WTC11 (cell line): ENCODE results near the gene PTPRK.

Experiments
- CREB1 ChIP-seq: sonication (generic); formaldehyde crosslinking; IDR thresholded peaks from 2 replicates; pipeline ENCODE4 v1.8.0; 2023; ENCODE audit warnings: mild to moderate bottlenecking, missing genetic modification reagents
- FOXP1 ChIP-seq: sonication (generic); formaldehyde crosslinking; IDR thresholded peaks from 2 replicates; pipeline ENCODE4 v1.8.0; 2022; ENCODE audit warnings: missing genetic modification reagents, mild to moderate bottlenecking, moderate library complexity, borderline replicate concordance
- IRF2 ChIP-seq: sonication (generic); formaldehyde crosslinking; IDR thresholded peaks from 2 replicates; pipeline ENCODE4 v1.8.0; 2022; ENCODE audit warnings: low read depth, missing genetic modification reagents, borderline replicate concordance
- JUN ChIP-seq: sonication (generic); formaldehyde crosslinking; IDR thresholded peaks from 2 replicates; pipeline ENCODE4 v1.8.0; 2023; ENCODE audit warnings: mild to moderate bottlenecking, missing genetic modification reagents
- SP1 ChIP-seq: sonication (generic); formaldehyde crosslinking; conservative IDR thresholded peaks from 2 replicates; pipeline ENCODE4 v1.8.1; 2022; ENCODE audit warnings: missing genetic modification reagents
- TCF7 ChIP-seq: sonication (generic); formaldehyde crosslinking; IDR thresholded peaks from 2 replicates; pipeline ENCODE4 v1.8.0; 2022; ENCODE audit warnings: mild to moderate bottlenecking, low read depth, missing genetic modification reagents, moderate library complexity
- ZNF121 ChIP-seq: sonication (generic); formaldehyde crosslinking; IDR thresholded peaks from 2 replicates; pipeline ENCODE4 v1.8.0; 2023; ENCODE audit warnings: missing genetic modification reagents
- ZNF138 ChIP-seq: sonication (generic); formaldehyde crosslinking; conservative IDR thresholded peaks from 2 replicates; pipeline ENCODE4 v1.8.1; 2022; ENCODE audit warnings: mild to moderate bottlenecking, moderate library complexity, missing genetic modification reagents
- TF ChIP-seq, protein P1 (sequence below): fragments of 200-600 bp; IDR thresholded peaks from 2 replicates; pipeline ENCODE4 v1.8.0; 2022; ENCODE audit warnings: antibody characterized with exemption
- TF ChIP-seq, protein P2 (sequence below): sonication (generic); formaldehyde crosslinking; IDR thresholded peaks from 2 replicates; pipeline ENCODE4 v1.8.1; 2022; ENCODE audit warnings: low read depth, mild to moderate bottlenecking, moderate library complexity, missing genetic modification reagents, borderline replicate concordance
- TF ChIP-seq, protein P3 (sequence below): fragments of 250-450 bp; sonication (Bioruptor Pico); conservative IDR thresholded peaks from 2 replicates; pipeline ENCODE4 v1.9.0; 2021; ENCODE audit warnings: mild to moderate bottlenecking
- TF ChIP-seq, protein P4 (sequence below): sonication (generic); formaldehyde crosslinking; IDR thresholded peaks from 2 replicates; pipeline ENCODE4 v1.8.0; 2022; ENCODE audit warnings: mild to moderate bottlenecking, missing genetic modification reagents
- TF ChIP-seq, protein P5 (sequence below): sonication (generic); formaldehyde crosslinking; IDR thresholded peaks from 2 replicates; pipeline ENCODE4 v1.8.0; 2022; ENCODE audit warnings: mild to moderate bottlenecking, missing genetic modification reagents
- TF ChIP-seq, protein P6 (sequence below): sonication (generic); formaldehyde crosslinking; IDR thresholded peaks from 2 replicates; pipeline ENCODE4 v1.8.1; 2022; ENCODE audit warnings: low read depth, missing genetic modification reagents, borderline replicate concordance

DNA sequence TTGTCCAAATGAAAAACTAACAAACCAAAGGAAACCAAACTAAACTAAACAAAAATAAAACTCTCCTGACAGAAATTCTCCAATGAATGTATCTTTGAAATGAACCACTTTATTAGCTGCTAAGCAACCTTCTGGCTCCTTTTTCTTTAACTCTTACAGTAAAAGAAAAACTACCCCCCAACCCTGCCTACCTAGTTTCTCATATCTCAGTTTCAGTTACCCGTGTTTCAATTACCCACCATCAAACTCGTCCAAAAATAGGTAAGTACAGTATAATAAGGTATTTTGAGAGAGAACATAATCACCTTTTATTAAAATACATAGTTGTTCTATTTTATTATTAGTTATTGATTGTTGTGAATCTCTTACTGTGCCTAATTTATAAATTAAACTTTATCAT is 442.1 kb downstream of the PTPRK start:
- TF ChIP-seq, protein P1, sequence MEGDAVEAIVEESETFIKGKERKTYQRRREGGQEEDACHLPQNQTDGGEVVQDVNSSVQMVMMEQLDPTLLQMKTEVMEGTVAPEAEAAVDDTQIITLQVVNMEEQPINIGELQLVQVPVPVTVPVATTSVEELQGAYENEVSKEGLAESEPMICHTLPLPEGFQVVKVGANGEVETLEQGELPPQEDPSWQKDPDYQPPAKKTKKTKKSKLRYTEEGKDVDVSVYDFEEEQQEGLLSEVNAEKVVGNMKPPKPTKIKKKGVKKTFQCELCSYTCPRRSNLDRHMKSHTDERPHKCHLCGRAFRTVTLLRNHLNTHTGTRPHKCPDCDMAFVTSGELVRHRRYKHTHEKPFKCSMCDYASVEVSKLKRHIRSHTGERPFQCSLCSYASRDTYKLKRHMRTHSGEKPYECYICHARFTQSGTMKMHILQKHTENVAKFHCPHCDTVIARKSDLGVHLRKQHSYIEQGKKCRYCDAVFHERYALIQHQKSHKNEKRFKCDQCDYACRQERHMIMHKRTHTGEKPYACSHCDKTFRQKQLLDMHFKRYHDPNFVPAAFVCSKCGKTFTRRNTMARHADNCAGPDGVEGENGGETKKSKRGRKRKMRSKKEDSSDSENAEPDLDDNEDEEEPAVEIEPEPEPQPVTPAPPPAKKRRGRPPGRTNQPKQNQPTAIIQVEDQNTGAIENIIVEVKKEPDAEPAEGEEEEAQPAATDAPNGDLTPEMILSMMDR = no peak
- TF ChIP-seq TCF7 (CRISPR knock-in tag) (no peak), CREB1 (CRISPR knock-in tag) (no peak), SP1 (CRISPR knock-in tag) (no peak), FOXP1 (CRISPR knock-in tag) (no peak), IRF2 (no peak), JUN (CRISPR knock-in tag) (no peak), ZNF121 (CRISPR knock-in tag) (no peak), ZNF138 (CRISPR knock-in tag) (no peak)
- TF ChIP-seq, protein P2, sequence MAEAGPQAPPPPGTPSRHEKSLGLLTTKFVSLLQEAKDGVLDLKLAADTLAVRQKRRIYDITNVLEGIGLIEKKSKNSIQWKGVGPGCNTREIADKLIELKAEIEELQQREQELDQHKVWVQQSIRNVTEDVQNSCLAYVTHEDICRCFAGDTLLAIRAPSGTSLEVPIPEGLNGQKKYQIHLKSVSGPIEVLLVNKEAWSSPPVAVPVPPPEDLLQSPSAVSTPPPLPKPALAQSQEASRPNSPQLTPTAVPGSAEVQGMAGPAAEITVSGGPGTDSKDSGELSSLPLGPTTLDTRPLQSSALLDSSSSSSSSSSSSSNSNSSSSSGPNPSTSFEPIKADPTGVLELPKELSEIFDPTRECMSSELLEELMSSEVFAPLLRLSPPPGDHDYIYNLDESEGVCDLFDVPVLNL (CRISPR knock-in tag) = no peak
- TF ChIP-seq, protein P3, sequence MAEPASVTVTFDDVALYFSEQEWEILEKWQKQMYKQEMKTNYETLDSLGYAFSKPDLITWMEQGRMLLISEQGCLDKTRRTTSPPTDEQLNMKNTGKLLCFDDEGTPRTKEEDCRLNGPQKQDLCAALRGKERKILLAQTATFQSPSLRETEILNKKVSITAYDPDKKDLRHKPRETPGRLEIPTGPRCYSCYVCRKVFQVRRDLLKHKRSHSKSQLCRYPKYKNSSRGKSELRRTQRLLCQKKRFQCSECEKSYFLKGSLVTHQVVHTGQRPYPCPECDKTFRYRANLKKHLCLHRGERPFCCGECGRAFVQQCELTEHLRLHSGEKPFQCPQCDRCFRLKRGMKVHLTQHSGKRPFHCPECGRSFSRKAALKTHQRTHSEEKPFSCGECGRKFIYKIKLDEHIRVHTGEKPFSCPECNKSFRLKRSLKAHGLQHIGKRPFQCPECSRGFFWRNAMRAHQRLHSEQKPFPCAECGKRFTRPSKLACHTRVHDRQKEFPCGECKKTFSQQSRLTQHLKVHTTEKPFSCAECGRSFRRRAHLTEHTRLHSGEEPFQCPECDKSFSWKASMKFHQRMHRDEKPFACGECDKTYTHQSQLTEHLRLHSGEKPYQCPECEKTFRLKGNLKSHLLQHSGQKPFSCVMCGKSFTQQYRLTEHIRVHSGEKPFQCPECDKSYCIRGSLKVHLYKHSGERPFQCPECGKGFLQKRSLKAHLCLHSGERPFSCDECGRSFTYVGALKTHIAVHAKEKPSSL (CRISPR knock-in tag) = no peak
- TF ChIP-seq, protein P4, sequence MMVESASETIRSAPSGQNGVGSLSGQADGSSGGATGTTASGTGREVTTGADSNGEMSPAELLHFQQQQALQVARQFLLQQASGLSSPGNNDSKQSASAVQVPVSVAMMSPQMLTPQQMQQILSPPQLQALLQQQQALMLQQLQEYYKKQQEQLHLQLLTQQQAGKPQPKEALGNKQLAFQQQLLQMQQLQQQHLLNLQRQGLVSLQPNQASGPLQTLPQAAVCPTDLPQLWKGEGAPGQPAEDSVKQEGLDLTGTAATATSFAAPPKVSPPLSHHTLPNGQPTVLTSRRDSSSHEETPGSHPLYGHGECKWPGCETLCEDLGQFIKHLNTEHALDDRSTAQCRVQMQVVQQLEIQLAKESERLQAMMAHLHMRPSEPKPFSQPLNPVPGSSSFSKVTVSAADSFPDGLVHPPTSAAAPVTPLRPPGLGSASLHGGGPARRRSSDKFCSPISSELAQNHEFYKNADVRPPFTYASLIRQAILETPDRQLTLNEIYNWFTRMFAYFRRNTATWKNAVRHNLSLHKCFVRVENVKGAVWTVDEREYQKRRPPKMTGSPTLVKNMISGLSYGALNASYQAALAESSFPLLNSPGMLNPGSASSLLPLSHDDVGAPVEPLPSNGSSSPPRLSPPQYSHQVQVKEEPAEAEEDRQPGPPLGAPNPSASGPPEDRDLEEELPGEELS = no peak
- TF ChIP-seq, protein P5, sequence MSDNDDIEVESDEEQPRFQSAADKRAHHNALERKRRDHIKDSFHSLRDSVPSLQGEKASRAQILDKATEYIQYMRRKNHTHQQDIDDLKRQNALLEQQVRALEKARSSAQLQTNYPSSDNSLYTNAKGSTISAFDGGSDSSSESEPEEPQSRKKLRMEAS (CRISPR knock-in tag) = no peak
- TF ChIP-seq, protein P6, sequence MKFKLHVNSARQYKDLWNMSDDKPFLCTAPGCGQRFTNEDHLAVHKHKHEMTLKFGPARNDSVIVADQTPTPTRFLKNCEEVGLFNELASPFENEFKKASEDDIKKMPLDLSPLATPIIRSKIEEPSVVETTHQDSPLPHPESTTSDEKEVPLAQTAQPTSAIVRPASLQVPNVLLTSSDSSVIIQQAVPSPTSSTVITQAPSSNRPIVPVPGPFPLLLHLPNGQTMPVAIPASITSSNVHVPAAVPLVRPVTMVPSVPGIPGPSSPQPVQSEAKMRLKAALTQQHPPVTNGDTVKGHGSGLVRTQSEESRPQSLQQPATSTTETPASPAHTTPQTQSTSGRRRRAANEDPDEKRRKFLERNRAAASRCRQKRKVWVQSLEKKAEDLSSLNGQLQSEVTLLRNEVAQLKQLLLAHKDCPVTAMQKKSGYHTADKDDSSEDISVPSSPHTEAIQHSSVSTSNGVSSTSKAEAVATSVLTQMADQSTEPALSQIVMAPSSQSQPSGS = no peak
